IMR-90 (cell line): ENCODE measurements around the gene DGKH. TPM values are rescaled to one million over a fixed set of nuclear protein-coding genes. Genes with fewer than 3 reads are reported as not detected.

Experiments
- ATAC-seq: fragments of 200-7000 bp; cut with Tn5 transposase; 2 replicates; pipeline ENCODE4 v1.9.1; 2020; ENCODE audit warnings: low read depth, mild to moderate bottlenecking, moderate library complexity
- BruUV-seq: library from RNA; stranded (reverse); fragments of 400-500 nt; replicated peaks from 2 replicates; lab custom pipeline; 2021; lab: Mats Ljungman, UMichigan
- CTCF ChIA-PET: fragments of 300-600 bp; formaldehyde crosslinking; extraction: SDS; loops from one replicate; lab custom pipeline; 2021; ENCODE audit warnings: antibody characterized with exemption; lab: Yijun Ruan, JAX
- POLR2A ChIA-PET: fragments of 300-600 bp; sonication (Branson Sonifier 250); formaldehyde crosslinking; loops from one replicate; lab custom pipeline; 2022; ENCODE audit warnings: antibody characterized with exemption; ENCODE audit not compliant: unreplicated experiment; lab: Charles Lee
- DNase-seq: peaks from one replicate; pipeline ENCODE4 v3.0.0; 2013
- H2AFZ ChIP-seq: replicated peaks from 2 replicates; pipeline ENCODE3; 2013; ENCODE audit warnings: low read length, mild to moderate bottlenecking; ENCODE audit not compliant: poor library complexity
- H2AK5ac ChIP-seq: 2 replicates; pipeline ENCODE4 v1.6.1; 2013; ENCODE audit warnings: low read depth, low read length, inconsistent platforms
- H2AK9ac ChIP-seq: replicated peaks from 2 replicates; pipeline ENCODE3; 2013; ENCODE audit warnings: mild to moderate bottlenecking, low read depth, low read length, moderate library complexity; ENCODE audit not compliant: poor library complexity
- H2BK120ac ChIP-seq: 2 replicates; pipeline ENCODE4 v1.6.1; 2013; ENCODE audit warnings: low read depth, low read length, inconsistent platforms
- H2BK15ac ChIP-seq: 3 replicates; pipeline ENCODE4 v1.6.1; 2013; ENCODE audit warnings: low read depth, low read length, inconsistent platforms
- H2BK20ac ChIP-seq: 2 replicates; pipeline ENCODE4 v1.6.1; 2013; ENCODE audit warnings: low read depth, mild to moderate bottlenecking, inconsistent platforms, low read length, moderate library complexity
- H2BK5ac ChIP-seq: 2 replicates; pipeline ENCODE4 v1.6.1; 2013; ENCODE audit warnings: mild to moderate bottlenecking, low read depth, low read length, inconsistent platforms; ENCODE audit not compliant: poor library complexity, severe bottlenecking
- H3K14ac ChIP-seq: replicated peaks from 2 replicates; pipeline ENCODE4 v1.6.1; 2013; ENCODE audit warnings: low read depth, low read length, inconsistent platforms
- H3K18ac ChIP-seq: 2 replicates; pipeline ENCODE4 v1.6.1; 2013; ENCODE audit warnings: low read depth, low read length, control low read depth
- H3K23ac ChIP-seq: 2 replicates; pipeline ENCODE4 v1.6.1; 2013; ENCODE audit warnings: low read depth, low read length, inconsistent platforms
- H3K27ac ChIP-seq: 2 replicates; pipeline ENCODE4 v1.5.1; 2013; ENCODE audit warnings: mild to moderate bottlenecking, control low read depth, low read length; ENCODE audit not compliant: insufficient read depth
- H3K27me3 ChIP-seq: 2 replicates; pipeline ENCODE4 v1.6.1; 2013; ENCODE audit warnings: low read length; ENCODE audit not compliant: control insufficient read depth, insufficient read depth
- H3K36me3 ChIP-seq: 2 replicates; pipeline ENCODE4 v1.6.1; 2013; ENCODE audit warnings: low read length, mixed read lengths; ENCODE audit not compliant: control insufficient read depth, insufficient read depth
- H3K4ac ChIP-seq: 2 replicates; pipeline ENCODE4 v1.6.1; 2013; ENCODE audit warnings: low read depth, low read length, inconsistent platforms
- H3K4me1 ChIP-seq: 2 replicates; pipeline ENCODE4 v1.6.1; 2013; ENCODE audit warnings: low read length, mixed read lengths; ENCODE audit not compliant: control insufficient read depth, insufficient read depth
- H3K4me2 ChIP-seq: 2 replicates; pipeline ENCODE4 v1.6.1; 2013; ENCODE audit warnings: low read depth, mild to moderate bottlenecking, control low read depth, low read length, moderate library complexity
- H3K4me3 ChIP-seq: 2 replicates; pipeline ENCODE4 v1.5.1; 2013; ENCODE audit warnings: low read depth, mild to moderate bottlenecking, control low read depth, low read length, moderate library complexity; ENCODE audit not compliant: insufficient read depth
- H3K56ac ChIP-seq: 2 replicates; pipeline ENCODE4 v1.6.1; 2013; ENCODE audit warnings: low read length, inconsistent platforms; ENCODE audit not compliant: insufficient read depth; ENCODE audit errors: extremely low read depth
- H3K79me1 ChIP-seq, 2 experiments: 2 replicates each; pipeline ENCODE4 v1.6.1; 2013; ENCODE audit warnings: low read length in 2 of 2, inconsistent platforms in 1 of 2, low read depth in 1 of 2
- H3K9ac ChIP-seq: 2 replicates; pipeline ENCODE4 v1.6.1; 2013; ENCODE audit warnings: low read depth, low read length, control low read depth
- H3K9me1 ChIP-seq: 2 replicates; pipeline ENCODE4 v1.6.1; 2013; ENCODE audit warnings: low read length, inconsistent platforms; ENCODE audit not compliant: insufficient read depth
- H3K9me3 ChIP-seq: 2 replicates; pipeline ENCODE4 v1.6.1; 2013; ENCODE audit warnings: low read length; ENCODE audit not compliant: control insufficient read depth, insufficient read depth
- H4K20me1 ChIP-seq: 2 replicates; pipeline ENCODE4 v1.6.1; 2013; ENCODE audit warnings: low read length, inconsistent platforms; ENCODE audit not compliant: insufficient read depth
- H4K5ac ChIP-seq: 2 replicates; pipeline ENCODE4 v1.6.1; 2013; ENCODE audit warnings: mild to moderate bottlenecking, low read depth, low read length, control low read depth
- H4K8ac ChIP-seq, 2 experiments: 2 replicates each; pipeline ENCODE4 v1.6.1; 2013; ENCODE audit warnings: low read depth in 2 of 2, low read length in 2 of 2, control low read depth in 1 of 2, inconsistent platforms in 1 of 2
- H4K91ac ChIP-seq: 2 replicates; pipeline ENCODE4 v1.6.1; 2013; ENCODE audit warnings: low read depth, low read length, inconsistent platforms; ENCODE audit not compliant: insufficient read depth
- NFE2L2 ChIP-seq: fragments of 150-350 bp; IDR thresholded peaks from 2 replicates; pipeline ENCODE4 v1.6.1; 2016; ENCODE audit warnings: low read depth, mild to moderate bottlenecking, low read length
- SMC3 ChIP-seq: fragments of 150-350 bp; IDR thresholded peaks from 2 replicates; pipeline ENCODE4 v1.6.1; 2016; ENCODE audit warnings: low read depth, mild to moderate bottlenecking, antibody characterized with exemption, low read length, moderate library complexity
- WGBS, 2 experiments: methylation state at CpG; one replicate each; pipeline versions ENCODE4 v1.1.5 to v1.1.7; 2013; ENCODE audit warnings: missing lambda C conversion rate in 2 of 2; ENCODE audit not compliant: insufficient read length in 1 of 2; ENCODE audit errors: extremely low coverage in 2 of 2; 5-methylcytosine and 5-hydroxymethylcytosine counted together
- dilution Hi-C: fragments of 300-500 bp; cut with HindIII; formaldehyde crosslinking; loops from one replicate; pipeline ENCODE4 v1.14.3; 2018; ENCODE audit warnings: low sequenced_read_pairs; ENCODE audit not compliant: unreplicated experiment
- in situ Hi-C: fragments of 300-500 bp; cut with MboI; formaldehyde crosslinking; loops from 3 replicates; pipeline ENCODE4 v1.14.3; 2019; ENCODE audit warnings: low sequenced_read_pairs, inconsistent platforms, mixed read lengths
- intact Hi-C: fragments of 100-400 bp; cut with micrococcal nuclease; formaldehyde crosslinking; loops from 2 replicates; pipeline ENCODE4 v1.10.0; 2022
- polyA plus RNA-seq, 3 experiments: library from polyadenylated mRNA; depleted of rRNA; stranded (reverse); fragments of >200 nt; gene quantifications; 2 replicates each; pipeline ENCODE4 v1.2.3, GENCODE V29; 2012; ENCODE audit warnings: low replicate concordance in 1 of 3
- total RNA-seq: library from RNA; depleted of rRNA; stranded (reverse); fragments of >200 nt; gene quantifications from 2 replicates; pipeline ENCODE4 v1.2.3, GENCODE V29; 2012

Gene DGKH
- total and polyA plus RNA-seq, 2 of the 4 experiments (the other 2 are of a cell fraction) = 2.0 to 13.4 TPM

DNA sequence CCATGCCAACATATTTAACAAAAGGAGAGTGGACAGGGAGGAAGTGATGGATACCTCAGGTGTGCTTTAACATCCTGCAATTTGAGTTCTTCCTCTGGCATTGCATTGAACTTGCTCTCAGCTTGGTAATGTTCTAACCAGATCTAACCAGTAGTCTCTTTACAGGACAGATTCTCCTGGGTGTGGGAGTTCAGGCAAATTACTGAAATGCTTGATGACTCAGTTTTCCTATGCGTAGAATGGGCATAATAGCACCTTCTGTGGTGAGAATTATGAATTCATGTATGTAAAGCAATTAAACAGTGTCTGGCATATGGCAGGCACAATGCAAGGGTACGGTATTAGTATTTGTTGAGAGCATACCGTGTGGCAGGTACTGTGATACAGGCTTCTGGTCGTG is 227.1 kb downstream of the DGKH start:
- Histone ChIP-seq H2AK9ac (no peak overlapping the region), H3K9me1 (peaks cover 7% of the 10 kb centered on the region), H3K4me3 (no peak overlapping the region), H3K56ac (no peak overlapping the region), H2BK5ac (no peak overlapping the region), H3K18ac (no peak overlapping the region), H3K27ac (no peak overlapping the region), H3K79me1 (peaks cover 17 to 62% of the 10 kb centered on the region in 2 experiments), H2BK15ac (no peak overlapping the region), H4K8ac (no peak overlapping the region), H3K36me3 (no peaks in the 10 kb centered on the region), H3K4me2 (no peak overlapping the region), H3K14ac (no peak overlapping the region), H3K27me3 (no peaks in the 10 kb centered on the region), H2AFZ (no peak overlapping the region), H2BK20ac (no peak overlapping the region), H3K9ac (no peak overlapping the region), H3K23ac (no peak overlapping the region), H4K5ac (no peak overlapping the region), H2AK5ac (no peak overlapping the region), H3K4ac (no peak overlapping the region), H2BK120ac (no peak overlapping the region), H3K4me1 (peaks cover 5% of the 10 kb centered on the region), H3K9me3 (no peaks in the 10 kb centered on the region), H4K20me1 (no peaks in the 10 kb centered on the region), H4K91ac (no peak overlapping the region)
- no peak for TF ChIP-seq SMC3
- no peak for TF ChIP-seq NFE2L2
- dilution Hi-C loops (no loop called here), intact Hi-C loops (no loop called here), in situ Hi-C loops (no loop called here)
- ATAC-seq (no peak), DNase-seq (no peak)
- no CpG with 5 or more reads among the region's 4 CpGs for WGBS, 2 experiments
- no TSS peak for BruUV-seq
- ChIA-PET CTCF (no interaction called here), POLR2A (no interaction called here)
